DND-41 (cell line): ENCODE results near the gene RYR2.

ENCODE experiments used
- ATAC-seq: fragments of 200-7000 bp; cut with Tn5 transposase; 3 replicates; pipeline ENCODE4 v1.9.1; 2021; ENCODE audit warnings: low read depth; ENCODE audit not compliant: insufficient read depth
- DNase-seq: peaks from one replicate; pipeline ENCODE4 v3.0.0-alpha.2; 2020
- H2AFZ ChIP-seq: 2 replicates; pipeline ENCODE4 v1.6.0; 2012; ENCODE audit warnings: low read depth, low read length
- H3K27ac ChIP-seq: 2 replicates; pipeline ENCODE4 v1.5.1; 2012; ENCODE audit warnings: low read length, inconsistent platforms
- H3K27me3 ChIP-seq: fragments of 200-600 bp; sonication (generic); 2 replicates; pipeline ENCODE4 v1.6.0; 2012; ENCODE audit warnings: low read length, mild to moderate bottlenecking, inconsistent platforms; ENCODE audit not compliant: insufficient read depth, poor library complexity
- H3K36me3 ChIP-seq: 2 replicates; pipeline ENCODE4 v1.5.1; 2012; ENCODE audit warnings: low read length, inconsistent platforms; ENCODE audit not compliant: insufficient read depth
- H3K4me1 ChIP-seq: 2 replicates; pipeline ENCODE4 v1.5.1; 2012; ENCODE audit warnings: mild to moderate bottlenecking, low read length; ENCODE audit not compliant: insufficient read depth
- H3K4me2 ChIP-seq: 2 replicates; pipeline ENCODE4 v1.6.0; 2012; ENCODE audit warnings: mild to moderate bottlenecking, moderate library complexity, low read length, inconsistent platforms; ENCODE audit not compliant: insufficient read depth
- H3K4me3 ChIP-seq, 2 experiments: fragments of 200-600 bp in 1 of 2; shearing (Covaris generic) in 1 of 2; 2 replicates each; pipeline ENCODE4 v1.5.1; 2012 to 2016; ENCODE audit warnings: inconsistent platforms in 2 of 2, low read length in 2 of 2, mild to moderate bottlenecking in 2 of 2, low read depth in 1 of 2, moderate library complexity in 1 of 2
- H3K79me2 ChIP-seq: 2 replicates; pipeline ENCODE4 v1.6.0; 2012; ENCODE audit warnings: low read length, inconsistent platforms; ENCODE audit not compliant: insufficient read depth
- H3K9ac ChIP-seq: 2 replicates; pipeline ENCODE4 v1.6.0; 2012; ENCODE audit warnings: low read depth, mild to moderate bottlenecking, inconsistent platforms, low read length, moderate library complexity
- H3K9me3 ChIP-seq: 2 replicates; pipeline ENCODE4 v1.5.1; 2012; ENCODE audit warnings: low read length, moderate library complexity, mild to moderate bottlenecking, inconsistent platforms; ENCODE audit not compliant: insufficient read depth, severe bottlenecking
- H4K20me1 ChIP-seq: 2 replicates; pipeline ENCODE4 v1.6.0; 2012; ENCODE audit warnings: low read length; ENCODE audit not compliant: insufficient read depth
- EZH2 ChIP-seq: IDR thresholded peaks from 3 replicates; pipeline ENCODE4 v1.6.1; 2012; ENCODE audit warnings: borderline replicate concordance, low read depth, mild to moderate bottlenecking, moderate library complexity, low read length, inconsistent platforms; ENCODE audit not compliant: severe bottlenecking
- TF ChIP-seq, protein P1 (sequence below): IDR thresholded peaks from 2 replicates; pipeline ENCODE4 v1.5.1; 2012; ENCODE audit warnings: borderline replicate concordance, low read length, moderate library complexity, mild to moderate bottlenecking; ENCODE audit not compliant: poor library complexity, severe bottlenecking; ENCODE audit errors: extremely low read depth

The RYR2 gene

DNA sequence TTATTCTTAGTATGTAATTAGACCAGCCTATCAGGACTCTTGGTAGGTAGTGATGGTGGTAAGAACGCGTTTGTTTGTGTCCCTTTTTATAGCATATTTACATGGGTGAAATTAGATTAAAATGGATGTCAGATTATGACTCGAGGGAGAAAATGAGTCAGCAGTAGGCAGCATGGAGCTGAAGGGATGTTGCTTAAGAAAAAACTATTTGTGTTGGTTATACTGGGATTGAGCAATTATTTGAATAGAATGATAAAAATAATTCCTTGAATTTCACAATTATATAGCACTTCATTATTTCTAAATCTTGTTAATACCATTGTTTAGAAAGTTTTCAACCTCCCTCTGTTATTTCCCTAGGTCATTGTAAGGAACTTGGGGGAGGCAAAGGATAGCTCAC, 348.8 kb downstream of the RYR2 start:
- Histone ChIP-seq H3K9me3 (no peaks in the 10 kb centered on the region), H2AFZ (no peak overlapping the region), H3K36me3 (no peaks in the 10 kb centered on the region), H3K4me1 (no peaks in the 10 kb centered on the region), H3K4me3 (no peak overlapping the region), H3K27me3 (no peaks in the 10 kb centered on the region), H3K27ac (no peak overlapping the region), H4K20me1 (no peaks in the 10 kb centered on the region), H3K79me2 (no peaks in the 10 kb centered on the region), H3K9ac (no peak overlapping the region), H3K4me2 (no peak overlapping the region)
- no peak for DNase-seq
- ATAC-seq = no peak
- no peak for TF ChIP-seq EZH2
- TF ChIP-seq, protein P1, sequence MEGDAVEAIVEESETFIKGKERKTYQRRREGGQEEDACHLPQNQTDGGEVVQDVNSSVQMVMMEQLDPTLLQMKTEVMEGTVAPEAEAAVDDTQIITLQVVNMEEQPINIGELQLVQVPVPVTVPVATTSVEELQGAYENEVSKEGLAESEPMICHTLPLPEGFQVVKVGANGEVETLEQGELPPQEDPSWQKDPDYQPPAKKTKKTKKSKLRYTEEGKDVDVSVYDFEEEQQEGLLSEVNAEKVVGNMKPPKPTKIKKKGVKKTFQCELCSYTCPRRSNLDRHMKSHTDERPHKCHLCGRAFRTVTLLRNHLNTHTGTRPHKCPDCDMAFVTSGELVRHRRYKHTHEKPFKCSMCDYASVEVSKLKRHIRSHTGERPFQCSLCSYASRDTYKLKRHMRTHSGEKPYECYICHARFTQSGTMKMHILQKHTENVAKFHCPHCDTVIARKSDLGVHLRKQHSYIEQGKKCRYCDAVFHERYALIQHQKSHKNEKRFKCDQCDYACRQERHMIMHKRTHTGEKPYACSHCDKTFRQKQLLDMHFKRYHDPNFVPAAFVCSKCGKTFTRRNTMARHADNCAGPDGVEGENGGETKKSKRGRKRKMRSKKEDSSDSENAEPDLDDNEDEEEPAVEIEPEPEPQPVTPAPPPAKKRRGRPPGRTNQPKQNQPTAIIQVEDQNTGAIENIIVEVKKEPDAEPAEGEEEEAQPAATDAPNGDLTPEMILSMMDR = no peak

DNA sequence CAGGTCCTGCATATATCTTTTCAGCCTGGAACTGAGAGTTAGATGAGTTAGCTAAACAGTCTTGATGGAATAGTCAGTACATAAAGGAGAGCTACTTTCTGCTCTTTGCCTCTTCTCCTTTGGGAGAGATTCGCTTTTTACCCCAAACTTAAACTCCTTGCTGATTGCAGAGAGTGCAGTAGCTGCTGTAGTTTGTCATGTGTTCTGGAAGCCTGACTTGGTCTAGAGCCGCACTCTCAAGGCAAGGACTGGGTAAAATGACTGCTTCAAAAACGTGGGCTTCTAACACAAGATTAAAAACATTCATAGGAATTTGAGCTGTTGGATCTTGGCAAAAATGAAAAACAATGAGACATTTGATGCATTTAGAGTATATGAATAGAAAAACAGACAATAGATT, 351.6 kb downstream of the RYR2 start:
- no peaks in the 10 kb centered on the region for H3K79me2 ChIP-seq
- no peak overlapping the region for H2AFZ ChIP-seq
- H3K4me2 ChIP-seq = no peak overlapping the region
- no peaks in the 10 kb centered on the region for H3K36me3 ChIP-seq
- DNase-seq = no peak
- no peak overlapping the region for H3K27ac ChIP-seq
- H3K4me3 ChIP-seq = no peak overlapping the region
- H3K9me3 ChIP-seq = no peaks in the 10 kb centered on the region
- no peaks in the 10 kb centered on the region for H3K27me3 ChIP-seq
- no peak for ATAC-seq
- no peak for TF ChIP-seq EZH2
- TF ChIP-seq, protein P1 = no peak
- H3K4me1 ChIP-seq = no peaks in the 10 kb centered on the region
- H3K9ac ChIP-seq = no peak overlapping the region
- no peaks in the 10 kb centered on the region for H4K20me1 ChIP-seq

DNA sequence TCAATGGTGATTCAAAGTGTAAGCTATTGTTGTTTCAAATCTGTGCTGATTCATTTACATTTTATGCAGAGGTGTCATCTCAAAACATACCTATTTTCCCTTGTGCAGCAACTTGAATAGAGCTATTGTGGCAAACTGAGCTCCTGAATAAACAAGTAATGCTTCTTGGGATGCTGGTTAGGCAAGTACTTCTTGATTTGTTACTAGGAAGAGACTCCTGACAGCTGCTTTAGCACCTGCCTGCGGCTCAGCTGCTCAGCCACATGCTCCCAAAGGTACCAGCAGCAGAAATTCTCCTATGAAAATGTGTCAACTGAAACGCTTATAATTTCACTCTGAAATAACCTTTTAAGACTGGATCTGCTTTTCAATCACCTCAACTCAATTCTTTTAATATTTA, 352.3 kb downstream of the RYR2 start:
- no peaks in the 10 kb centered on the region for H3K79me2 ChIP-seq
- no peaks in the 10 kb centered on the region for H3K36me3 ChIP-seq
- TF ChIP-seq, protein P1 = no peak
- TF ChIP-seq EZH2 = no peak
- H3K9ac ChIP-seq = no peak overlapping the region
- no peak for DNase-seq
- H3K27ac ChIP-seq = no peak overlapping the region
- no peak for ATAC-seq
- H3K9me3 ChIP-seq = peaks cover under 1% of the 10 kb centered on the region
- no peaks in the 10 kb centered on the region for H4K20me1 ChIP-seq
- no peaks in the 10 kb centered on the region for H3K27me3 ChIP-seq
- H3K4me2 ChIP-seq = no peak overlapping the region
- no peak overlapping the region for H3K4me3 ChIP-seq
- no peaks in the 10 kb centered on the region for H3K4me1 ChIP-seq
- H2AFZ ChIP-seq = no peak overlapping the region

DNA sequence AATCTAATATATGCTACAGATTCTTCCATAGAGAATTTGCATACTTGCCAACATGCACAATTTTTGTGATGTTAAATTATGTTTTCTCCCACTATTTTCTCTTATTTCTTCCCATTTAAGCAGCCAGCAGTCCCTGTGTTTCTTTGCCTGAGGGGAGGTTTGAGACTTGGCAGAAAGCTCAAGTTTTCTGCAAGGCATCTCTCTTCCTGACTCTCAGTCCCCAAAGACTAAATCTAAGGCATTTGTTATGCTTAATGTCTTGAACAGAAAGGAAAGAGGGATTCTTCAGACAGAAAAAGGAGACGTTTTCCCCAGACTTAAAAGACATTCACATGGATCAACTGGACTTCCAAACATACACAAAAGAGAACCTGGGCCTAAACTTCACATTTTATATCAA, 354.4 kb downstream of the RYR2 start:
- Histone ChIP-seq H3K27me3 (no peaks in the 10 kb centered on the region), H3K4me2 (no peak overlapping the region), H3K27ac (no peak overlapping the region), H2AFZ (no peak overlapping the region), H3K79me2 (no peaks in the 10 kb centered on the region), H3K4me1 (no peaks in the 10 kb centered on the region), H3K9me3 (peaks cover 3% of the 10 kb centered on the region), H3K4me3 (no peak overlapping the region), H4K20me1 (no peaks in the 10 kb centered on the region), H3K36me3 (no peaks in the 10 kb centered on the region), H3K9ac (no peak overlapping the region)
- ATAC-seq (no peak), DNase-seq (no peak)
- TF ChIP-seq EZH2 = no peak
- TF ChIP-seq, protein P1 = no peak
